NCI-H774 (cell line): ENCODE data around the gene KIF17.
"Not testable (repeated sequence)": the region's sequence is repeated elsewhere in the genome, so short reads cannot be mapped to it uniquely, and the experiment has no call there.

Experiments
- DNase-seq: peaks from one replicate; lab custom pipeline; 2025; lab: John Stamatoyannopoulos, UW

Gene KIF17

GRCh38 chr1:20686883-20687725, 30.7 kb downstream of the KIF17 start:
- no peak for DNase-seq

GRCh38 chr1:20685741-20686140, 32.1 kb downstream of the KIF17 start:
- no peak for DNase-seq

DNA sequence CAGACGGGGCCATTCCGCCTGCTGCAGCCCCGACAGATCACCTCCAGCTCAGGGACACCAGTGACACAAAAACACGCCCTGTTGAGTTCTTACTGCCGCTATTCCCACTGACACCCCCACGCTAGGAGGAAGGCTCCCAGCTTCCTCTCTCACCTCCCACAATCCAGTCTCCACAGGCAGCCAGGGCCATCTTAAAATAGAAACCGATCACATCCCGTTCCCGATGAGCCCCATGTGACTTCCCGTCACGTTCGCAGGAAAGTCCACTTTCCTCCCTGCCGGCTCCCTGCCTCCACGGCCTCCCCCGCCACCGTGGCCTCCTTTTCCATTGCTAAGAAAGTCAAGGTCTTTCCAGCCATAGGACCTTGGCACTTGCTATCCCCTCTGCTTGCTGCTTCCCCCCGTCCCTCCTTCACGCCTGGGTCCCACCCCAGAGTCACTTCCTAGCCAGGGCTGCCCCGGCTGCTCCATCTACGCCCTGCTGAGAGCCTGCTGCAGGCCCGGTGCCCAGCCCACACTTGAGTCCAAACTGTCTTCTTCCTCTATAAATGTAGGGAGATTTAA, 32.6 kb downstream of the KIF17 start:
- DNase-seq: no peak

DNA sequence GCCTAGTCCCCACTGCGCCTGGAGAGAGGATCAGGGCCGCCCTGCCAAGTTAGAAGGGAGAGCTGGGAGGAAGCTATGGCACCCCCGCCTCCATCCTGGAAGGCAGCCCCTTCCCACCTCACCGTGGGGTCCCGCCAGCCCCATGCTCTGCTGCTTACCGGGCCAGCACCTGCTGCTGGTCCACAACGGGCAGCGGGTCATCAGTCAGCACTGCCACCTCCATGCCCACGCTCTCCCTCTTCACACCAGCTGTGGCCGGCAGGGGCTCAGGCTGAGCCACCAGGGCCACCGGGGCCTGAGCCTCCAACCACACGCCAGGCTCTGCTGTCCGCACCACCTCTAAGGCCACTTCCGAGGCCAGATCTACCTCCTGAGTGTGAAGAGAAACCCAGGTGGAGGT, 33.2 kb downstream of the KIF17 start:
- DNase-seq: no peak

GRCh38 chr1:20684050-20684620, 33.7 kb downstream of the KIF17 start:
- no peak for DNase-seq

- DNase-seq: no peak
Measured at GRCh38 chr1:20683614-20684013, 34.2 kb downstream of the KIF17 start.

DNA sequence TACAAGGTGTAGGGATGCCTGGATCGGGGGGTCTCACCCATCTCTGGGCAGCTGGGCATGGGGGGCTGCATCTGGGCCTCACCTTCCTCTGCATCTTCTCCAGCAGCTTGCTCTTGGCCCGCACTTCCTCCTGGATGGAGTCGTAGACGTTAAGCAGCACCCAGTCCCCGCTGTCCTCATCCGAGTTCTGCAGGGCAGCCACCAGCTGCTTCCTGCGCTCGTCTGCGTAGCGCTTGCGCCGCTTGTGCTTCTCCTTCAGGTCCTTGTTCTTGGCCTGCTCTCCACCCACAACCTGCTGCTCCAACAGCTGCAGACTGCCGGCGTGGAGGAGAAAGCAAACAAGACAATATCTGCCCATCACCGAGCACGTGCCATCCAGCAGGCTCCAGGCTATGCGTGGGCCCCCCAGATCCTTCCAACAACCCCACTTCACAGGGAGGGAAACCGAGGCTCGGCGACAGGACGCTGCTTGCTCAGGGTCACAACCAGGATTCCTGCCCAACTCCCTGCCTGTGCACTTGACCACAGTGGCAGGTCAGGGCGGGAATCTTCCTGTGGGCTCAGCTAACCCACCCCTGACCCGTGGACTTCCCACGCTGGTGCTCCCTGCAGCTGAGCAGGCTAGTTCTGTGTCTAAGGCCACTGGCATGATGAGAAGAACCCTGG, 35.1 kb downstream of the KIF17 start:
- DNase-seq: no peak

DNA sequence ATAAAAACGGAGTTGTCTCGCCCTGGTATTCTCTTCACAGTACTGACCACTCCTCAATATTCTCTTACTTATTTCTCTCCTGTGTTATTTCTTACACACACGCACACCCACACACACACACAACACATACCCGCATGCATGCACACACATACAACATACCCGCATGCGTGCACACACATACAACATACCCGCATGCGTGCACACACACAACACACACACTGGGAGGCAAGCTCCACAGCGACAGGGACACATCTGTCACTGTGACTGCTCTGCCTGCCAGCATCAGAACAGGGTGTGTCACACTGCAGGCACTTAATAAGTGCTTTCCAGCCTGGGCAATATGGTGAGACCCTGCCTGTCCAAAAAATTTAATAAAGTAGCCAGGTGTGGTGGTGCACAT, 35.8 kb downstream of the KIF17 start:
- no peak for DNase-seq

GRCh38 chr1:20680269-20680668, 37.5 kb downstream of the KIF17 start:
- no peak for DNase-seq

GRCh38 chr1:20678599-20678998, 39.2 kb downstream of the KIF17 start:
- DNase-seq: no peak

GRCh38 chr1:20673626-20674025, 44.2 kb downstream of the KIF17 start:
- DNase-seq: not testable (repeated sequence)

GRCh38 chr1:20672265-20672632, 45.6 kb downstream of the KIF17 start:
- DNase-seq: no peak

DNA sequence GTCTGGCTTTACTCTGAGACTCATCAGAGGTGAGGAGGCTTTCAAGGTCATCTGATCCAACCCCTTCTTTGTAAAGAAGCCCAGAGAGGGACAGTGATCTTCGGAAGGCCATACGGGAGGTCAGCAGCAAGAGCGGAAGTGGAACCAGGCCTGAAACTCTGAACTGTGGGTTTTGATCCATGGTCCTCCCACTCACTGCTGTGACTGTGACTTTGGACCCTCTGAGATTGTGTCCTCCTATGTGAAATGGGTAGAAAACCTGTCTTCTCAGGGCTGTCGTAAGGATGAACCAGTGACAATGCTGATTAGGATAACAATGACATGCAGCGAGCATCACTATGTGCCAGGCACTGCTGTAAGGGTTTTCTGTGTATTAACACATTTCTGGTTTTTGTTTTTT, 46.9 kb downstream of the KIF17 start:
- no peak for DNase-seq

DNA sequence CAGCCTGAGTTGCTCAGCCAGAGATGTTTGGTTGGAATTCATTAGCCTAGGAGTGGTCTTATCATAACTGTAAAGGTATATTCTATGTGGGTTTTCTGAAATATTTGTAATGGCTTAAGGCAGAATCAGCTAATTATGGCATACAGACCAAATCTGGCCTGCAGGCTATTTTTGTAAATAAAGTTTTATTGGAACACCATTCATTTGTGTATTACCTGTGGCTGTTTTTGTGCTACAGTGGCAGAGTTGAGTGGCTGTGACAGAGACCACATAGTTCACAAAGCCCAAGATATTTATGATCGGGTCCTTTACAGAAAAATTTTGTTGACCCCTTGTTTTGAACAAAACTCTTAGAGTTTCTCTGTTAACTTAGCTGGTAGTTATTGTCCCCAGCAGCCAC, 49.2 kb downstream of the KIF17 start:
- DNase-seq: no peak

- DNase-seq: no peak
Measured at GRCh38 chr1:20666804-20667203, 51.0 kb downstream of the KIF17 start.

- DNase-seq: no peak
Measured at GRCh38 chr1:20666146-20666545, 51.7 kb downstream of the KIF17 start.

GRCh38 chr1:20665726-20666125, 52.1 kb downstream of the KIF17 start:
- no peak for DNase-seq

DNA sequence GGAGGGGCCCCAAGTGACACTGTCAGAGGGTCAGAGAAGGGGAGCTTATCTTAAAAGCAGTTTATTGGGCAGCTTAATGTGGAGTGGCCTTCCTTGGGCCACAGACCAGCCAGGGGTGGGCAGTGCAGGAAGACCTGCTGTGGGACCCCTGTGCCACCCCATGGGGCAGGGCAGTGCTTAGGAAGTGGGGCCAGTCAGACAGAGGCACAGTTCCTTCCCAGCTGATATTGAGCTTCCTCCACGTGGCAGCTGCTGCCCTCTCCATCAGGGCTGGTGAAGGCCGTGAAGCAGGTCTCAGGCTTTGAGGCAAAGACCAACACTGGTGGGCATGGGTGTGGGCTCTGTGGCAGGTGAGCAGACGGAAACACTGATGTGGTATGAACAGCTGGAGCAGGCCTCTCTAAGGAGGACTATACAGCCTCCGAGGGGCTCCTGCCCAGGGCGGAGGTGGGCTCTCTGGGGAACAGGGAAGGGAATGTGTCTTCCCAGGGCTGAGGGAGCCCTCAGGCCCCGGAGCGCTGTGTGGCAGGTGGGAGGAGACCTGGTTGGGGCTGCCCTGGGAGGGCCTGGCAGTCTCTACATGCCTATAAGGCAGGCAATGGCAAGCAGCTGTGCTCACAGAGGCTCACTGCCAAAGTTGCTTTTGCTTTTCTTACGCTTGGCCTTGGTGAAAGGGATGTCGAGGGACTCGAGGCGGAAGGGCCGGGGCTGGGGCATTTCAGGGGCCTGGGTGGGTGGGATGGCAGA, 53.7 kb downstream of the KIF17 start:
- DNase-seq: no peak

- DNase-seq: no peak
Measured at GRCh38 chr1:20663365-20663764, 54.4 kb downstream of the KIF17 start.

DNA sequence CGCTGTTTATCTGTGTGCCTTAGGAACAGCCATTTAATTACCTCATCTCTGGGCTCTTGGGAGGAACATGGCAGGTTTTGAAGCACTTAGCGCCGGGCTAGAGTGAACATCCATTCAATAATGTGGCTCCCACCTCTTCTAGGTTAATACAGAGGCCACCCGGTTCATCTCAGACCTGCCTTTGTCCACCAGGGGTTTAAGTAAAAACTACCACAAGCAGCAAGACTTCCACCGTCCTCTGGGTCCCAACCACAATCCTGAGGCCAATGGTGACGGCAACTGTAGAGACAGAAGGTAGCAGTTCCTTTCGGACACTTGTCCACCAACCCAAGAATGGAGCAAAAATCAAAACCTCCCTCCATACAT, 55.7 kb downstream of the KIF17 start:
- no peak for DNase-seq

- peak; percentile 89 for DNase-seq
Measured at GRCh38 chr1:20661207-20662109, 56.3 kb downstream of the KIF17 start, which contains the start of gene DDOST. TSS of gene DDOST (minus strand) at chr1:20661369. CDS start at chr1:20661350, 19 bp downstream.
